ENCODE measurements around the gene HRH3.

Gene HRH3

DNA sequence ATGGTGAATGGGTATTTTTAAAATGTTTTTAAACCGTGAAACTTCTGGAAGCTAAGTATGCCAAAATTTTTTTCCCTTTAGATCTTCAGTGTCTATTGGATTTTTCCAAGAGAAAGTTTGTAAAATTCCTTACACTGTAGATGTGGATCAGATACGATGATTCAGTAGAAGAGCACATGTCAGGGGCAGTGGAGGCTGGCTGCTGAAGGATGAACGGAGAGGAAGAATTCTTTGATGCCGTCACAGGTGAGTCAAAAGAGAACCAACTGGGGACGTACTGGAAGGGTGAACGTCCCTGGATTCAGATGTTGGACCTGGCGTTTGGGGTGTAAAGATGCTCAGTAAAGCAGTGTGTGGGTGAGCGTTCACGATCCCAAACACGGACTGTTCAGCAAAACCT is 35.9 kb upstream of the HRH3 start:
- no peak overlapping the region for H3K4ac ChIP-seq (ENCODE audit: low read depth in 1 of 2, low read length in 2 of 2)
- H3K18ac ChIP-seq (ENCODE audit: low read depth in 1 of 2, low read length in 2 of 2): no peak overlapping the region
- no peak overlapping the region for H3K14ac ChIP-seq (ENCODE audit: low read length in 2 of 2)
- no peak overlapping the region for H2AFZ ChIP-seq (ENCODE audit: low read depth, low read length)
- H3K9me3 ChIP-seq (ENCODE audit: control insufficient read depth, low read length): no peaks in the 10 kb centered on the region
- H3K27ac ChIP-seq (ENCODE audit: low read length, poor library complexity, severe bottlenecking): no peak overlapping the region
- no peak overlapping the region for H3K9ac ChIP-seq (ENCODE audit: low read length)
- no peak overlapping the region for H2BK15ac ChIP-seq (ENCODE audit: low read depth, poor library complexity, severe bottlenecking)
- H2AK5ac ChIP-seq (ENCODE audit: low read length, severe bottlenecking): no peak overlapping the region
- 97% methylated on average over 10 of the region's 10 CpGs for WGBS
- no peak overlapping the region for H3K4me3 ChIP-seq (ENCODE audit: insufficient read depth in 1 of 2, low read depth in 1 of 2, low read length in 2 of 2)
- H2BK120ac ChIP-seq (ENCODE audit: low read depth, low read length): no peak overlapping the region
- H3K23ac ChIP-seq (ENCODE audit: low read length in 2 of 2): no peak overlapping the region
- H2BK5ac ChIP-seq (ENCODE audit: low read depth, low read length, poor library complexity, severe bottlenecking): no peak overlapping the region
- no peaks in the 10 kb centered on the region for H3K27me3 ChIP-seq (ENCODE audit: control insufficient read depth in 1 of 2, insufficient read depth in 1 of 2, low read length in 2 of 2)
- no peak overlapping the region for H4K91ac ChIP-seq (ENCODE audit: low read length)
- DNase-seq: no peak
- peaks cover 31 to 58% of the 10 kb centered on the region in 2 experiments for H3K36me3 ChIP-seq (ENCODE audit: control insufficient read depth in 1 of 2, insufficient read depth in 2 of 2, low read depth in 1 of 2, low read length in 2 of 2)
- H3K4me2 ChIP-seq (ENCODE audit: low read length, poor library complexity, severe bottlenecking): no peak overlapping the region
- peaks cover 17% of the 10 kb centered on the region for H3K4me1 ChIP-seq (ENCODE audit: control insufficient read depth, insufficient read depth, low read depth, low read length)
- H2BK12ac ChIP-seq (ENCODE audit: low read length in 2 of 2): no peak overlapping the region
- H4K8ac ChIP-seq (ENCODE audit: low read length): no peak overlapping the region
- H3K79me1 ChIP-seq (replicated peaks; ENCODE audit: low read length, poor library complexity, severe bottlenecking): peaks cover 57% of the 10 kb centered on the region

DNA sequence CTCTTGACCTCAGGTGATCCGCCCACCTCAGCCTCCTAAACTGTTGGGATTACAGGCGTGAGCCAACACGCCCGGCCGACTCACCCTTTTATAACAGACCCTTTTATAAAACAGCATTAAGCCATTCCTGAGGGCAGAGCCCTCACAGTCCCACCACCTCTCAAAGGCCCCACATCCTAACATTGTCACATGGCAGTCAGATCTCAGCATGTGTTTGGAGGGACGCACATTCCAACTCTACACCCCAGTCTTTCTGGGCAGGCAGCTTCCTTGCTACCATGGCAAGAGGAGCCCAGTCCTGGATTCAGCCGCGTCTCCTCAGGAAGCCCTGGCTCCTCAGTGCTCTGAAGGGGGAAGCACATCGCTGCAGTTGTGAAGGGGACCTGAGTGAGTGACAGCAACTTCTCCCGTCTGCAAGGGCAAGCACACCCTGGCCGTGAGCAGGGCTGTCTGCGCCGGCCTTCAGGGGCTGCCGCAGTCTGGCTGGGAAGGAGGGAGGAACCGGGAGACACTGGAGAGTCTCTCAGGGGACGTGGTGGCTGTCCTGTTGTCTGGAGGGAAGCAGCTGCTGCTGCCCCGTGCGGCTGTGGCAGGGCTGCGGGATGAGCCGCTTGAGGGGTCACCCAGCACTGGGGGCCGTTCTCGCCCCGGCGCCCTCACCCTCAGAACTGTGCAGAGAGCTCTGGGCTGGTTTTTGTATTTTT is 34.1 kb upstream of the HRH3 start:
- no peak for DNase-seq
- Histone ChIP-seq H2BK15ac (ENCODE audit: low read depth, poor library complexity, severe bottlenecking) (no peak overlapping the region), H2BK120ac (ENCODE audit: low read depth, low read length) (no peak overlapping the region), H3K27me3 (ENCODE audit: control insufficient read depth in 1 of 2, insufficient read depth in 1 of 2, low read length in 2 of 2) (no peaks in the 10 kb centered on the region), H4K8ac (ENCODE audit: low read length) (no peak overlapping the region), H2BK12ac (ENCODE audit: low read length in 2 of 2) (no peak overlapping the region), H3K79me1 (replicated peaks; ENCODE audit: low read length, poor library complexity, severe bottlenecking) (peaks cover 51% of the 10 kb centered on the region), H3K4ac (ENCODE audit: low read depth in 1 of 2, low read length in 2 of 2) (no peak overlapping the region), H3K14ac (ENCODE audit: low read length in 2 of 2) (no peak overlapping the region), H2BK5ac (ENCODE audit: low read depth, low read length, poor library complexity, severe bottlenecking) (no peak overlapping the region), H3K9ac (ENCODE audit: low read length) (no peak overlapping the region), H3K27ac (ENCODE audit: low read length, poor library complexity, severe bottlenecking) (no peak overlapping the region), H2AFZ (ENCODE audit: low read depth, low read length) (no peak overlapping the region), H2AK5ac (ENCODE audit: low read length, severe bottlenecking) (no peak overlapping the region), H3K4me3 (ENCODE audit: insufficient read depth in 1 of 2, low read depth in 1 of 2, low read length in 2 of 2) (no peak overlapping the region), H3K23ac (ENCODE audit: low read length in 2 of 2) (peak overlapping the region in 1 of 2 experiments; percentile 63), H3K4me1 (ENCODE audit: control insufficient read depth, insufficient read depth, low read depth, low read length) (peaks cover 20% of the 10 kb centered on the region), H3K4me2 (ENCODE audit: low read length, poor library complexity, severe bottlenecking) (no peak overlapping the region), H3K18ac (ENCODE audit: low read depth in 1 of 2, low read length in 2 of 2) (no peak overlapping the region), H3K36me3 (ENCODE audit: control insufficient read depth in 1 of 2, insufficient read depth in 2 of 2, low read depth in 1 of 2, low read length in 2 of 2) (peaks cover 21 to 43% of the 10 kb centered on the region in 2 experiments), H3K9me3 (ENCODE audit: control insufficient read depth, low read length) (no peaks in the 10 kb centered on the region), H4K91ac (ENCODE audit: low read length) (no peak overlapping the region)
- 86% methylated on average over 24 of the region's 24 CpGs for WGBS

DNA sequence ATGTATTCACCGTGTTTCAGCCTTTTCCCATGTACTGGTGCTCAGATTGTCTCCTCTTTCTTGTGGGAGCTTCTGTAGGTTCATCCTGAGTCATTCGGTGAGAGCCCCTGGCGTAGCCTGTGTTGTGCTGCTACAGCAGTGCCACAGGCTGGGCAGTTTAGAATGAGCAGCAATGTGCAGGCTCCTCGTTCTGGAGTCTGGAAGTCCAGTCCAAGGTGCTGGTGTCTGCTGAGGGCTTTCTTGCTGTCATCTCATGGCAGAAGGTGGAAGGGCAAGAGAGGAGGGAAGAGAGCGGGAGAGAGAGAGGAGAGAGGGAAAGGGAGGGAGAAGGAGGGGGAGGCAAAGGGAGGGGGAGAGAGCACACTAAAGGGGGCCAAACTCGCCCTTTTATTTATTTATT is 33.3 kb upstream of the HRH3 start:
- peaks cover 21 to 39% of the 10 kb centered on the region in 2 experiments for H3K36me3 ChIP-seq (ENCODE audit: control insufficient read depth in 1 of 2, insufficient read depth in 2 of 2, low read depth in 1 of 2, low read length in 2 of 2)
- no peak overlapping the region for H3K4ac ChIP-seq (ENCODE audit: low read depth in 1 of 2, low read length in 2 of 2)
- peaks cover 15% of the 10 kb centered on the region for H3K4me1 ChIP-seq (ENCODE audit: control insufficient read depth, insufficient read depth, low read depth, low read length)
- H2AFZ ChIP-seq (ENCODE audit: low read depth, low read length): no peak overlapping the region
- H4K8ac ChIP-seq (ENCODE audit: low read length): no peak overlapping the region
- 90% methylated on average over 4 of the region's 6 CpGs for WGBS
- H3K79me1 ChIP-seq (replicated peaks; ENCODE audit: low read length, poor library complexity, severe bottlenecking): peaks cover 53% of the 10 kb centered on the region
- H2AK5ac ChIP-seq (ENCODE audit: low read length, severe bottlenecking): no peak overlapping the region
- no peak overlapping the region for H3K23ac ChIP-seq (ENCODE audit: low read length in 2 of 2)
- H3K27ac ChIP-seq (ENCODE audit: low read length, poor library complexity, severe bottlenecking): no peak overlapping the region
- no peak overlapping the region for H3K4me3 ChIP-seq (ENCODE audit: insufficient read depth in 1 of 2, low read depth in 1 of 2, low read length in 2 of 2)
- H3K14ac ChIP-seq (ENCODE audit: low read length in 2 of 2): no peak overlapping the region
- no peak overlapping the region for H3K18ac ChIP-seq (ENCODE audit: low read depth in 1 of 2, low read length in 2 of 2)
- no peak overlapping the region for H3K4me2 ChIP-seq (ENCODE audit: low read length, poor library complexity, severe bottlenecking)
- no peak overlapping the region for H2BK15ac ChIP-seq (ENCODE audit: low read depth, poor library complexity, severe bottlenecking)
- H3K9me3 ChIP-seq (ENCODE audit: control insufficient read depth, low read length): no peaks in the 10 kb centered on the region
- H3K9ac ChIP-seq (ENCODE audit: low read length): no peak overlapping the region
- no peak overlapping the region for H2BK120ac ChIP-seq (ENCODE audit: low read depth, low read length)
- H2BK5ac ChIP-seq (ENCODE audit: low read depth, low read length, poor library complexity, severe bottlenecking): no peak overlapping the region
- no peaks in the 10 kb centered on the region for H3K27me3 ChIP-seq (ENCODE audit: control insufficient read depth in 1 of 2, insufficient read depth in 1 of 2, low read length in 2 of 2)
- DNase-seq: no peak
- no peak overlapping the region for H4K91ac ChIP-seq (ENCODE audit: low read length)
- no peak overlapping the region for H2BK12ac ChIP-seq (ENCODE audit: low read length in 2 of 2)

DNA sequence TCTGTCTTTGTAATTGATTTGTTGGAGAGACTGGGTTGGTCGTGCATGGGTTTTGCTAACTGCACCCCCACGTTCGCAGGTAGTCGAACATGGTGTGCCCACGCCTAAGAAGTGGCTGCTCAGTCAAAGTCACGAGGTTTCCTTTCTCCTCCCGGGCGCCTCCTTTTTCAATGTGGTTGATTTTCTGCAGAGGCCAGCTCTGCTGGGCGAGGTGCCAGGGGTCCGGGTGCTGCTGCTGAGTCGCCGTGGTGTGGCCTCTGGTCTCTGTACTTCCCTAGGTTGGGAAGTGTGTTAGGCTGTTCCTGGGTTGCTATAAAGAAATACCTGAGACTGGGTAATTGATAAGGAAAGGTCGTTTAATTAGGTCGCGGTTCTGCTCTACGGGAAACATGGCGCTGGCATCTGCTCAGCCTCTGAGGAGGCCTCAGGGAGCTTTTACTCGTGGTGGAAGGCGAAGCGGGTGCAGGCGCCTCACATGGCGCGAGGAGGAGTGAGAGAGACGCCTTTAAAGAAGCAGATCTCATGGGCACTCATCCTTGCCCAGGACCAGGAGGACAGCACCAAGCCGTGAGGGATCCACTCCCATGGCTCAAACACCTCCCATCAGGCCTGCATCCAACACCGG is 32.4 kb upstream of the HRH3 start:
- Histone ChIP-seq H2BK120ac (ENCODE audit: low read depth, low read length) (no peak overlapping the region), H3K79me1 (replicated peaks; ENCODE audit: low read length, poor library complexity, severe bottlenecking) (peaks cover 50% of the 10 kb centered on the region), H4K8ac (ENCODE audit: low read length) (no peak overlapping the region), H4K91ac (ENCODE audit: low read length) (no peak overlapping the region), H3K36me3 (ENCODE audit: control insufficient read depth in 1 of 2, insufficient read depth in 2 of 2, low read depth in 1 of 2, low read length in 2 of 2) (peaks cover 21 to 35% of the 10 kb centered on the region in 2 experiments), H3K4ac (ENCODE audit: low read depth in 1 of 2, low read length in 2 of 2) (no peak overlapping the region), H3K9ac (ENCODE audit: low read length) (no peak overlapping the region), H3K27ac (ENCODE audit: low read length, poor library complexity, severe bottlenecking) (no peak overlapping the region), H2AFZ (ENCODE audit: low read depth, low read length) (no peak overlapping the region), H2BK15ac (ENCODE audit: low read depth, poor library complexity, severe bottlenecking) (no peak overlapping the region), H3K4me3 (ENCODE audit: insufficient read depth in 1 of 2, low read depth in 1 of 2, low read length in 2 of 2) (no peak overlapping the region), H3K4me2 (ENCODE audit: low read length, poor library complexity, severe bottlenecking) (no peak overlapping the region), H3K23ac (ENCODE audit: low read length in 2 of 2) (no peak overlapping the region), H3K27me3 (ENCODE audit: control insufficient read depth in 1 of 2, insufficient read depth in 1 of 2, low read length in 2 of 2) (no peaks in the 10 kb centered on the region), H3K14ac (ENCODE audit: low read length in 2 of 2) (no peak overlapping the region), H2BK12ac (ENCODE audit: low read length in 2 of 2) (peak overlapping the region in 1 of 2 experiments; percentile 15), H2AK5ac (ENCODE audit: low read length, severe bottlenecking) (no peak overlapping the region), H3K18ac (ENCODE audit: low read depth in 1 of 2, low read length in 2 of 2) (no peak overlapping the region), H2BK5ac (ENCODE audit: low read depth, low read length, poor library complexity, severe bottlenecking) (no peak overlapping the region), H3K4me1 (ENCODE audit: control insufficient read depth, insufficient read depth, low read depth, low read length) (peaks cover 13% of the 10 kb centered on the region), H3K9me3 (ENCODE audit: control insufficient read depth, low read length) (no peaks in the 10 kb centered on the region)
- WGBS: 94% methylated on average over 26 of the region's 26 CpGs
- peak; percentile 20 for DNase-seq

Data from mesenchymal stem cell (in vitro differentiated cells and primary cell).